CD4-positive, alpha-beta T cell treated with Interleukin-17A for 1 hour (primary cell): ENCODE data around the gene SNCA.
A peak's percentile ranks its signal among the peaks of the same experiment; 100 is the strongest.

Experiments
- DNase-seq: peaks from one replicate; pipeline ENCODE4 v3.0.0-alpha.2; 2020

SNCA gene

DNA sequence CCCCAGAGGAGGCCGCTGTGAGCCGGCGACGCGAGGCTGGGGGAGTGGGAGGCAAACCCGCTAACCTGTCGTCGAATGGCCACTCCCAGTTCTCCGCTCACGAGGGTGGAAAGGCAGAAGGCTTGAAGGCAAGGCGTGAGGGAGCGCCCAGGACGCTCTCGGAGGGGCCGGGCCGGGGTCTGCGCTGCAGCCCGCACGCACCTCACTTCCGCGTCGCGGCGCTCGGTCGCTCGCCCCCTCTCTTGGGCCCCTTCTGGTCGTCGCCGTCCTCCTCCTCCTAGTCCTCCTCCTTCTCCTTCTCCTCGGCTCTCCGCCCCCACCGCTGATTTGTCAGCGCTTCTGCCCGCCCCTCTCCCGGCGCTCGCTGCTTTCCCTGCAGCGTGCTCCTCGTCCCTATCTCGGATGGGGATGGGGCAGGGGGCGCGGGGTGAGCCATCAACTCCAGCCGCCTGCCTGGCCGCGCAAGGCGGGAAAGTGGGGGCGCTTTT is at the start of gene SNCA:
Gene SNCA (minus strand): TSS at position 265 of the 488 bp plus-strand sequence. CDS start 1,494 bp downstream, outside the sequence.
- peak; percentile 23 for DNase-seq

DNA sequence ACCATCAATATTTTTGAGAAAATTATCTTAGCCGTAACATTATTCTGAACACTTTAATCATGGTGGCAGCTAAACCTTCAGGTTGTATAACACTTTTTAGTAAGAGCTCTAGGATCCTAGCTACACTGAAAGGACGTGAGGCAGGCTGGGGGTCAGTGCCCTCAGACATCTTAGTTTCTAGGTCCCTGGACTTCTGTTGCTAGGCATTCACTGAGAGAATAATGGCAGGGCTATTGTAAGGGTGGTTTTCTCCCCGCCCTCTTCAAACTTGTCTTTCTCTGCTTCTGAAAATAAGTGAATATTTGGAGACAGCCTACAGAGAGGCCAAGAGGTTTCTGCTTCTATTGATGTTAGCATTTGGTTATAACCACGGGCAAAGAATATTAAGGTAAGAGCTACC is 42.3 kb upstream of the SNCA start:
- no peak for DNase-seq

DNA sequence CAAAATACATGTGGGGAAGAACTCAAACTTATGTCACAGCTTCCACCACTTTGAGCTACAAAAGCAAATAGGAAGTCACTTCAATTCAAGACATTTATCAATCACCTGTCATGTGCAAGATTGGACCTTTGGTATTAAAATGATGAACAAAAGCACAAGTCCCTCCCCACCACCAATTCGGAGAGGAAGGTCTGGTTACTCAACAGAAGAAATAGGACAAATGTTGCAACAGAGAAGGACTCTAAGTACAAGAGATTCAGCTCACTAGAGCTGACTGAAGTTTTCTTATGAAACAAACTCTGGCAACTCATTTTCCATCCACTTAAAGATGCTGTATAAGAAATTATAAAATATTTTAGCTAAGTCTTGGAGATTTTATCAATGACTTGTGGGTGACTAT is 41.6 kb upstream of the SNCA start:
- no peak for DNase-seq

DNA sequence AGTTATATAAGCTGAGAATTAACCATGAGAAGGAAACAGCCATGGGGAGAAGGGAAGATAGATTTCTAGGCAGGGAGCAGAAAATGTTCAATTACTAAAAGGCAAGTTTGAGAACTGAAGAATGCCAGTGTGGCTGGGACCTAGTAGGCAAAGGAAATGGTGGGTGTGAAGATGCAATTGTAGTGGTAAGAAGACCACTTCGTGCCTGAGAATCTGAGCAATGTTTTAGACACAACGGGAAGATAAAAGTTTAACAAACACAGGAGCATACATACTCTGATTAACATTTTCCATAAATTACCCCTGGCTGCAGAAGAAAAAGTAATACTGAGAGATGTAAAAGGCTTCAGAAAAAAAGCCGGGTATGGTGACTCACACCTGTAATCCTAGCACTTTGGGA is 39.6 kb upstream of the SNCA start:
- no peak for DNase-seq

DNA sequence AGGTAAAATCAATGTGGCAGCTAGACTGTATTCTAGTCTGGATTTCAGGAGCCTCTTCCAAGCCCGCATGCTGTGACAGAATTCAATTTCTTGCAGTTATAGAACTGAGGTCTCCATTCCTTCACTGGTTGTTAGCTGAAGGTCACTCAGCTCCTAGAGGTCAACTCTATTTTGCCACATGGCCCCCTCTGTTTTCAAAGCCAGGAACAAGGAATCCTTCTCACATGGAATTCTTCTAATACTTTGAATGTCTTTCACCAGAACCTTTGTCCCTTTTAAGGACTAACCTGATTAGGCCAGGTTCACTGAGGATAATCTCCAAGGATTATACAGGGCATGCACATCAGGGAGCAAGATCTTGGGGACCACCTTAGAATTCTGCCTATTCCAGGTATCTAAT is 34.2 kb upstream of the SNCA start:
- DNase-seq = no peak

DNA sequence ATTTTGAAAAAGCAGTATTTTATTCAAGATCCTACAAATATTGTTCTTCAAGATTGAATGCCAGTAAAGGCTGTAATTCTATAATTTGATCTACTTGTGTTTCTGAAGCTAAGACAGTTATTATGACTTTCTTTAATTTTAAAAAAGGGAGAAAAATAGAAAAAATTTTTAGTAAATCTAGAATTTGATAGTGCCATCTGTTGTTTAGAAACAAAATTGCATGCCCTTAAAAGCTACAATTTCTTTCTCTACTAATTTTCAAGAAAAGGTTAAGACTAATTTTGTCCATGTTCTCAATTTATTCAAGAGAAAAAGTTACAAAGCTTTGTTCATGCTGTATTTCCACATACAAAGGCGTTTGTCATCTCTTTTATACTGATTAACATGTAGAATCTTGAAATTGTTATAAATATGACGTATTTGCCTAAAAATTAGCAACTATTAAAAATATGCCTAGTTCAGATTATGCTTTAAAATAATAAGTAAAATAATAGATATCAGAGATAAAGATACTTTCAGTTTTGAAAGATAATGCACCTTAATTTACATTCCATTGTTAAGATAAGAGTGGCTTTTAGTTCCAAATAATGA is 32.1 kb upstream of the SNCA start:
- no peak for DNase-seq

DNA sequence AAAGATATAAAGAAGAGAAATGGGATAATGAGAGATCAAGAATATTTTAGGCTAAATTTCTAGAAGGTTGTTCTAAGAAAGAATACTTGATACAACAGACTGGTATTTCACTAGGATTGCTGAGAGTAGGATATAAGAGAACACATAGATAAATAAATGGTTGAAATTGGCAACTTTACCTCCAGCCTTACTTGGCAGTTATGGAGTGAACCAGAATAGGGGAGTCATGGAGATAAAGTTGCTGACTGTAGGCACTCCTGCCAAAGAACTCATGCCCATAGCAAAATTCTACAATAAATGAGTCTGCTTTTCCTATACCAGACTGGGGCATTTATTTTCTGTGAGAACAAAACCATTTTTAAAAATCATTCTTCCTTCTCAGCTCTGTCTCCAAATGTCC is 31.3 kb upstream of the SNCA start:
- DNase-seq = no peak

DNA sequence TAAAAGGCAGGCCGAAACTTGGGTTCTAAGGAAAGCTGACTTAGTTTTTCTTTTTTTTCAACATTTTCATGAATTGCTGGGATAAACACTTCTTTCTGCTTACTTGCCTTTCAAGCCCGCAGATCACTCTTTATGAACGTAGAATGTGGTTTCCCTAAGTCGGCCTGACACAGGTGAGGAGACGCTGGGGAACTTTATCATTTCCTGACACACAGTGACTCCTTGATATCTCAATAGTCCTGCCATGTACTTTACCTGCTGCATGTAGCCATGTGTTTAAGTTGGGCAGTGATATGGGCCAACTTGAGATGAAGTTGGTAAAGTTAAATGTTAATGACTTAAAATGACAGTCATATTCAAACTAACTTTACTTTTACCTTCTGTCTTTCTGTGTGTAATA is 26.6 kb upstream of the SNCA start:
- DNase-seq = no peak

DNA sequence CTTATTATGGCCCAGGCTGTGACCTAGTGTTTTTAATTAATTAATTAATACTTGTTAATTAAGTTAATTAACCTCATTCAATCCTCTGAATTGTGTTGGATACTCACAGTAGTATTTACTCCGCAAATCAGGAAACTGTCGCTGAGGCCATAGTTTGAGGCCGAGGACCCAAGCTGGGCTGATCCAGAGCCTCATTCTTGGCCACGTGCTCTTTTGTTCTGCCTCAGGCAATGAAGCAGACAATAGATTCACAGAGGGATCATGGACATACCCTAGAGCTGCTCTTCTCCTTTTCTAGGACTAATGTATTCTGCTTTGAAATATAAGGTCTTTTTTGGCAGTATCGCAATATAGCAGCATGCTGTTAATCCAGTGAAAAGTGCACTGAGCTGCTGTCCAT is 24.0 kb upstream of the SNCA start:
- DNase-seq = no peak

DNA sequence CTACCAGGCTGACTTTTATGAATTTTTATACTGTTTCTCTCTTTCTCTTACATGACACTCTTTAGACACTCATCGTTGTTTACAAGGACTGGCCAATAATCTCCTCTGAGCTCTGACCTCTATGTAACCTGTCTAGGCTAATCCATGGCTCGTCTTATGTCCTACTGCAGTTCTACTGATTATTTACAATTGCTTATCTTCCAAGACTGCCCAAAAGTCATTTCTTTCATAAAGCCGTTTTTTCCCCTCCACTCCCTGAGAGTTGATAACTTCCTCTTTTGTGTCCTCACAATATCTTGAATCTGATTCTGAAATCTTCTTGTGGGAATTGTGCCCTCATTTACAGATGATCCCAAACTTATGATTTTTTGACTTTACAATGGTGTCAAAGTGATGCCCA is 18.3 kb upstream of the SNCA start:
- no peak for DNase-seq

DNA sequence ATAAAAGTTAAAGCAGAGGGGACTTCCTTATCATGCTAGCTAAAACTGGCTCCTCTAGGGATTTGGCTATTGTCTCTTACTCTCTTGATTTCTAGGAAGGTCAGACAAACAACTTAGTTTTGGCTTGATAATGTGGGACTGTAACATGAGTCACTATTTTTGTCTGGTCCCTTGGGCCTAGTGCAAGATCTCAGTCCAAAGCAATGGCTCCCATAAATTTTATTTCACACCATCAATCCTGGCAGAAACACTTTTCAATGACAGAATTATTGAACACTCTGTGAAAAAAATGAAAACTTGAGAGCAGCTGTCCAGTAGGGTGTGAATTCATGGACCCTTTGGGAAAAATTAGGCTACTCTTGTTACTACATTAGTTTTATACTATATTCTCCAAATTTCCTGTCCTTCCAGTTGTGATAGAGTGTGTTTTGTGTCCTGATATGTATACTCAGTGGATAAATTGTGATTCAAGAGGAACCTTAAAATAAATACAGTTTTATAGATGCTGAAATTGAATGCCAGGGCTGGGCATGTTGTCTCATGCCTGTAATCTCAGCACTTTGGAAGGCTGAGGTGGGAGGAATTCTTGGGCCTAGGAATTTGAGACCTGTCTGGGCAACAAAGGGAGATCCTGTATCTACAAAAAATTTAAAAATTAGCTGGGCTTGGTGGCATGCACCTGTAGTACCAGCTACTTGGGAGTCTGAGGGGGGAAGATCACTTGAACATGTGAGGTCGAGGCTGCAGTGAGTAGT is 10.8 kb upstream of the SNCA start:
- no peak for DNase-seq

DNA sequence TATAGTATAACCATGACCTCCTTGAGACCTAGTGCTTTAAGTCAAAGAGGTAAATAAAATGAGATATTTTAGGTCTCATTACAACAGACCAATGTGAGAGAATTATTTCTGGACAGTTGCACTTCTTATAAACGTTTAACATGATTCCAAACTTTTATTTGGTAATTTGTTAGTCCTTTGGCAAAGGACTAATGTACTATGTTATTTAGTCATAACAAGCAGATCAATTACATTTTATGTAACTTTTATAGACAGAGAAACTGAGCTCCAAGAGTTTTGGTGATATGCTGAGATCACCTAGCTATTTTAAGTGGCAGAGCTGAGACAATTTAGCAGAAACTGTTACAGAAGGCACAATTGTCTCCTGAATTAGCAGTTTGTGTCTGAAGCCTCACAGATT is 2.6 kb upstream of the SNCA start:
- no peak for DNase-seq

DNA sequence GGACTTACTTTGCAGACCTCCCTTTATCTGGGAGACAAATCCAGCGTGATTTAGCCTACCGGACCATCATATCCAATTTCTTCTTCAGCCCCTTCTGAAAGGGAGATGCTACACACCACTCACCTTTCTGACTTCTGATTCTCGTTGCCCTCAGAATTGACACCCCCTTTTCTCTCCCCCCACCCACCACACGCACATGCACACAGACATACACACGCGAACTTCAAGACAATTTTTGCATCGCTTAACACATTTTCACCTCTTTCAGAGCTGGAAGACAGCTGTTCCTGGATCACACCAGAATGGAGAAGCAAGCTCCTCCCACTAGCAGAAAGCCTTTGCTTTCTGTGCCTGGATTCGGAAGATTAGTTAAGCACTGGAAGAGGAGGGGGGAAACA is 1.0 kb upstream of the SNCA start:
- no peak for DNase-seq

DNA sequence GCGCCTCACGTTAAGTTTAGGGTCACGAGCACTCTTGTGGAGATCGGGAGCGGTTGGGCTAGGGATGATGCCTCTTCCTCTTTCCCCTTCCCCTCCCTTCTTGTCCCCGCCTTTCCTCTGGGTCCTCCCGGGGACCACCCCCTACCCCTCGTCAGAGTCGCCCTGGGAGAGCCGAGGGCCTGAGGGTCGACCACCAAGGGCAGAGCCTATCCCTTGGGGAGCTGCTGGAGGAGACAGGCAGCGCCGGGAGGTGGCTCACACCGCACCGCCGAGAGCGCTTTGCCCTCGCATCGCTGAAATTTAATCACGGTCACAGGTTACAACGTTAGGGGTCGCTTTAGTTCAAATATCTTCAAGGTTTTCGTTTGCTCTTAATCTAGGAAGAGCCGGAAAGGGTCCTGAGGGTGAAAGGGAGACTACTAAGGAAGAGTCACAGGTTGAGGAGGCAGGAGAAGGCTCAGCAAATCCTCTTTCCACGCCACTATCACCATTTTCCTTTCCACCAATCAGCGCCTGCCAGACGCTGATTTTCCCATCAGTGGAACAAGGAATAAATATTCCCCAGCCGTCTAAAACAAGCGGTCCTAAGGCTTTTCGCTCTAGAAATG is 528 bp upstream of the SNCA start:
- no peak for DNase-seq

DNA sequence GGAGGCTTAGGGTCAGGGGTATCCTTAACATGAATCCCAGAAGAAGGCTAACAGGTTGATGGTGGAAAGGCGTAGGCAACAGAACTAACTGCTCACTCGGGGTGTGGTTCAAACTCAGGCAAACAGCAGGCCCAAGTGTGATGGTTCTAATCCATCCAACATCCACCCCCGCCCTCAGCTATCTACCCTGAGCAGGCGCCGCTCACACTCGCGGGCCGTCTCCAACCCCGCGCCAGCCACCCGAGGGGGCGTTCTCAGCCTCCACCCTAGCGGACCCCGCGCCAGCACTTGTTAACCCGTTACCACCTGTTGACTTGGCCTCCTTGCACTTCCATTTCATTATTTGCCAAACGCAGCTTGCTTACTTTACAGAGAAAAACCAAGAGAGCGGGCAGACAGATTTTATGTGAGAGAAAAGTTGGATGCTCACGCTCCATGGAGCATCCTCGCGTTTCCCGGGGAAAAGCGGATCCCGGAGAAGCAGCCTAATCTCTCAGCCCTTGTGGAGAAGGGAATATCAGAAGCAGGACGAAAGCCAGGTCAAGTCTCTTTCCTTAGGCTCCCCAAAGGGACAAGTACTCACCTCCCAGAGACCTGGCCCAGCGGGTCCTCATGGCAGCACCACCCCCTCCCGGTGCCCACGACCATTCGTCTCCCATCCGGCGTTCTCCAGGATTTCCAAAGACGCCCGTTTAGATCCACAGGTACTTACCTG is 773 bp downstream of the SNCA start:
- no peak for DNase-seq

DNA sequence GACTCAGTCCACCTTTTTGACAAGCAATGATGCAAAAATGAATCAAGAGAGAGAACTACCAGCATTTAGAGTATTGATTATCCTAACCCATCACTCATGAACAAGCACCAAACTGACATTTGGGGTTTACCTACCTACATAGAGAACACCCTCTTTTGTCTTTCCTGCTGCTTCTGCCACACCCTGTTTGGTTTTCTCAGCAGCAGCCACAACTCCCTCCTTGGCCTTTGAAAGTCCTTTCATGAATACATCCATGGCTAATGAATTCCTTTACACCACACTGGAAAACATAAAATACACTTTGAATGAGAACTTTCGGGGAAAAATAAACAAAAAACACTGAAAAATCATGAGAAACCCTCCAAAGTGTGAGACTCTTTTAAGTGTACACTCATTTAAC is 1.5 kb downstream of the SNCA start:
- DNase-seq = no peak

DNA sequence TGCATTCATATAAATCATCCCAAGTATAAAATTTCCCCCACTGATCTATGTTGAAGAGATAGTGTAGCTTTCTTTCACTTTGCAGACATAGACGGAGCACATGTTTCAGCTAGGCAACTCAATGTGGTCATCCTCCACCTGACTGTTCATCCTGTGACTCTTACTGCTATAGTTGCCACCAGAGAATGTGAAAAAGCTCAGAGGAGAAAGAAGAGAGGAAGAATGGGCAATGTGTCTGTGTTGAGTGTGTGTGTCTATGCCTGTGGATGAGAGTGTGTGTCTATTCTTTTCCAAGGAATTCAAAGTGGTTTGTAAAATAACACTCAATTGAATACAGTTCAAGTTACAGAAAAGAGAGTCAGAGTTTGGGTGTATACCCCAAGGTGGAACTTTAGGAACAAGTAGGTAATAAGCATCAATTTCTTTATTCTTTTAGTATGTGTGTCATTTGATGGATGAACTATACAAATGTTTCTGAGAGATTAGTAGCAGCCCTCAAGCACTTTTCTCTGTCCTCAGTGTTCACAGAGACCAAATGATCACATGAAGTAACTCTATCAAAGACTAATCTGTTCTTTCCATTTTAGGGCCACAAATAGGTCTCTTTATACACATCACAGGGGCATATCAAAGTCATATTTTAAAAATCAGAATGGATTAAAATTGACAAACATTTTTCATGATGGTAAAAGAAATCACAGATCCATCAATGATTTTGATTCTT is 2.3 kb downstream of the SNCA start:
- no peak for DNase-seq

DNA sequence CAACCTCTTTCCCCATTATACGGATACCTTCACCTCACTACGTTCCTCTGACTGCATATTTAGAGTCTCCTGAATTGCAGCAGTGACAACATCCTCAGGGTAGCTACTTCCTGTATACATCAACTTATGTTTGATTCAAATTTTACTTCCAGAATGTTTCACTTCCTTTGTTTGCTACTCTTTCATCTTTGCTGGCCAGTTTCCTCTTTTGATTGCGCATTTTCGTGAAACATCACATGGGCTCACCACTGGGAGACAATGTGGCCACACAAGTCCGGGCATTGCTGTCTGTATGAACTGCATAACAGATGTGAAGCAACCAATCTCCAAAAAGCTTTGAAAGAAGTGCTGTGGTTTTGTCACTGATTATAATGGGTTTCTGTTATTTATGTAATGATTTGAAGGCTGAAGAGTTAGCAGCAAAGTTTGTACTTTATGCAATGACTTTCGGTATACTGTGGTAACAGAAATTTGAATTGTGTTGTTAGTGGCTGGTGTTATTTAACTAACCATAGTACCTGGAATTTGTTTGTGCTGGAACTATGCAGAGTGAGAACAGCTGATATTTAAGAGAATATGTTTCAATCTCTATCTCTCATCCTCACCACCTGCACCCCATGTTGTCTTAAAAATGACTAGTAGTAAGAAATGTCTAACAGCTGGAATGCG is 7.4 kb downstream of the SNCA start:
- peak; percentile 57 for DNase-seq

DNA sequence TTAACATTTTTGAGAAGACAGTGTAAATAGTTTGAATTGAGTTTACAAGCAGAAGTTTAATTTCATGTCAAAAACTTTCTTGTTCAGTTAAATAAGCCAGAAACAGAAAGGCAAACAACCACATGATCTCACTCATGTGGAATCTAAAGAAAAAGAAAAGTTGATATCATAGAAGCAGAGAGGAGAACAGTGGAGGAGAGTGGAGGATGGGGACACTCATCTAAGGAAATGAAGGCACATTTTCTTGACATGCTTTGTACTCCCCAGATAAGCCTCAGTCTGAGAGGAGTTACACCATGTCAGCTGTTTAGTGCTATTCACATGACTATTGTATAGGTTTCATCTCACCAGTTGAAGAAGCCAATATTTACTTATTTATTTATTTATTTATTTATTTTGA is 13.5 kb downstream of the SNCA start:
- no peak for DNase-seq

DNA sequence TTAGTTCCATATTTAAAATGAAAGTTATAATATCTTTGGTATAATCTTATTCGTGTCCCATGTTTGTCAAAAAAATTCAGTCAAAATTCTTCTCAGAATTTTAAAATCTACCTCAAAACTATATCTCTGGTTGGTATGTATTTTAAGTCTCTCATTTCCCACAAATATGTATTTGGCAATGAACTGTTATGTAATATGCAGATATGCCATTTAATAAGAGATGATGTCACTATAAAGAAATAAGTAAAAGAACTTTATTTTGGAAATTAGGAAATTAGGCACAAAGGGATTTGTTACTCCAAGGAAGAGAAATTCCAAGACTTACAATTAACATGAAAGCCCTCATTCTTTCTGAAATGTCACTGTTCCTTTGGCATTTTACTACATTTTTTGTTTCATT is 15.3 kb downstream of the SNCA start:
- DNase-seq = no peak

DNA sequence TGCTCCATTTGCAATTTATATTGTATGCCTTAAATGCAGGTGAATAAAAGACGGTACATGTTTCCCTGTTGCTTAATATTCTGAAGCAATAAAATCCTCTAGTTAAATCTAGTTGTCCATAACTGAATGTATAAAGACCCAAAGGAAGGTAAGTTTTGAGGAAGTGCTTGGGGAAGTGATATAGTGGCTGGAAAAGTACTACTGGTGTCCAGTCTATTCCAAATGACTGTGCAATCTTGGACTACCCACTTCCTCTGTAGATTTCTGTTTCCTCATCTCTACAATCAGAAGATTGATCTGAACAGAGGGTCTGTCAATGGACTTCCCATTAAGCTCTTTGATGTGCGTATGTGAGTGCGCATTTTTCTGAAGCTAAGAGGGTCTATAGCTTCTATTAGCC is 17.0 kb downstream of the SNCA start:
- no peak for DNase-seq

DNA sequence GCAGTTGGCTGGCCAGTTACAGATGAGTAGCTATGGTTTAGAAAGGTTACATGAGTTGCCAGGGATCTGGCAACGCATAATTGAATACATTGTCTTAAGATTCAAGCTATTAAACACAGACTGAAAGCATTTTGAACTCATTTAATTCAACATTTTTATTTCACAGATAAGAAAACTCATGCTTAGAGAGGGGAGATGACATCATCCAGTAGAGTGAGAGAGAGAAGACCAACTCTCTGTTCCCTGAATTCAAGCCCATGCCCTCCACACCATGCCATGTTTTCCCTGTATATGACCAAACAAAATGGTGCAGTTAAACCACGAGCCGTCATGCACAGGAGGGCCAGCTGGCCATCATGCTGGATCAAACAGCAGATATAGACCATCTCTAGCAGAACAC is 22.6 kb downstream of the SNCA start:
- DNase-seq = no peak

DNA sequence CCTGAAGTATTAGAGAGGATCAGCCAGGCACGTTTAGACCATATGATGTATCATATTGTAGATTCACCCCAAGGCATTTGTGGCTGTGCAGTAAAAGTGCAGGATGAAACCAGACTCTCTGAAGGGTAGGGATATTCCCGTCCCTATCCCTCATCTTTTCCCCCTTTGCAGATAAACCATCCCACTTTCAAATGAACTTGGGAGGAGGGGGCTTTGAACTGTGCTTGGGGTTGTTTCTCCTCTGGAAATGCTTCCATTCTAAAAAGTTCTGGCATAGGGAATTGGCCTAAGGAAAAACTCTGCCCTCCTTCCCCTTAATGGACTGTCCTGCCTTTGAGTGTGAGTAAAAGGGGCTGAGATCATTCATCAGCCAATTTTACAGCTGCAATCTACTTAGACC is 23.8 kb downstream of the SNCA start:
- no peak for DNase-seq
